ENCODE data around the gene UBE2E1.
"Not testable (repeated sequence)": the region's sequence is repeated elsewhere in the genome, so short reads cannot be mapped to it uniquely, and the experiment has no call there.

The UBE2E1 gene

DNA sequence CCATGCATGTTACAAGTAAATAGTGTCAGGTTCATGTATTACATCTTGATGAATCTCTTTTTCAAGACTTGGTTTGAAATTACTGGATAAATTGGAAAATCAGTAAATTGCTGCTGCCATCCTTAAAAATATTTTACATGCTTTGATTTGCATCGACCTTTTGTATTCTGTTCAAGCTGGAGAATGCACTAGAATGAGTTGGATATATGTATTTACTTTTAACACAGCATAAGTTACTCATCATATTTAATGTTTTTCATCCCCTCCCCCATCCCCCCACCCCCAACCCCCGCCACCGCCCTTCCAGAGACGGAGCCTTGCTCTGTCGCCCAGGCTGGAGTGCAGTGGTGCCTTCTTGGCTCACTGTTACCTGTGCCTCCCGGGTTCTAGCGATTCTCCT is 16.8 kb downstream of the UBE2E1 start:
- no peak for DNase-seq

DNA sequence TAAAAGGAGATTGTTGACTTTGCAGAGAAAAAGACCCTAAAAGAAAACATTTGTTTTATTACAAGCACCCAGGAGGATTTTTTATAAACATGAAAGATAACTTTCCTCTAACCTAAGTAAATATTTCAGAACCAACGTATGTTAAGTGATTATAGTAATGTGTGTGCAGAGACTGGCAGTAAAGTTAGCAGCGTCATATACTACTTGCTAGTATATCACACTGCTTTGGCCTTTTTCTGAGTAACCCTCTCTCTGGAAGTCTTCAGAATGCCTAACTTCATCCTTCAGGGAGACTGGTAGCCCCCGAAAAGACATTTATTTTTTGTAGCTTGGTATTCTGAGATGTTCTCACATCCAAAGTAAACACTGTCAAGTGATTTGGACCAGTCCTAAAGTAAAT is 17.9 kb downstream of the UBE2E1 start:
- DNase-seq, result no peak

DNA sequence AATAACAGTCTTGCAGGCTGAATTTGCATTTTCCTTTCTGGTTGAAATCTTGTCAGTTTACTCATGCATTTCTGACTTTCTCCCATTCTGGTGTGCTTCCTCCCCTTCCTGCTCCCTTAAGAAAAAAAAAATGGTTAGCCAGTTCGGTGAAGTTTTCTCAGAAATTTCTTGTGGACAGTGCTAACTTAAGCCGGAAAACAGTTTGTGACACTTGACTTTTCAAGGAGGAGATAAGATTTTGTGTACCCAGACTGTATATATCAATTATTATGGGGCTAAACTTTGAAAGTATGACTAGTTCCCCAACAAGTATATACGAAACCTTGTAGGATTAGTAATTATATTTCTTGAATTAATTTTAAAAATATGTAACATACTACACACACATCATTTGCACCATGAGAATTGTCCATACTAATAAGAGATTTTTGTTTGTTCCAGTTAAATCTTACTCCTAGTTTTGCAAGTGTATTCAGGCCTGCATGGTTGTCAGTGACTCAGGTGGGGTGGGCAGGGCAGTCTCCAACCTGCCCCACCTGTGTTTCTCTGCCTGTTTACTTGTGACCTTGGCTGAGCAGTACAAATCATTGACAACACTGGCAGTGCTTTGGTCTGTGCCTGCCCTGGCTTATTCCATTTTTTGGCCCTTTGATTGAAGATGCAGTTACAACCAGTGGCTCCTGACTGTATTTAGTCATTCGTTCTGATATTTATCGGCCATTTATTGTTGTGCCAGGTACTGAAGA is 19.1 kb downstream of the UBE2E1 start:
- no peak for DNase-seq

DNA sequence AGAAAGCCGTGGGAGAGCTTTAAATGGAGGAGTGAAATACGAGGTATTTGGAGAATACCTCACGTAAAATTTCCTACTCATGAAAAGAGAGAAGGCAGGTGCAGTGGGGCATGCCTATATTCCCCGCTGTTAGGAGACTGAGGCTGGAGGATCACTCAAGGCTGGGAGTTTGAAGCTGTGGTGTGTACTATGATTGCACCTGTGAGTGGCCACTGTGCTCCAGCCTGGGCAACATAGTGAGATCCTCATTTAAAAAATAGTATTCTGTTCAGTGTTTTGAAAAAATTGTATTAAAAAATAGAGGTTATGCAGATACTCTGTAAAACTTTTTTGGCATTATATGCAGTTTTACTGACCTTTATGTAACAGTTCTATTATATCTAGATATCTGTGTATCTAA is 20.0 kb downstream of the UBE2E1 start:
- no peak for DNase-seq

DNA sequence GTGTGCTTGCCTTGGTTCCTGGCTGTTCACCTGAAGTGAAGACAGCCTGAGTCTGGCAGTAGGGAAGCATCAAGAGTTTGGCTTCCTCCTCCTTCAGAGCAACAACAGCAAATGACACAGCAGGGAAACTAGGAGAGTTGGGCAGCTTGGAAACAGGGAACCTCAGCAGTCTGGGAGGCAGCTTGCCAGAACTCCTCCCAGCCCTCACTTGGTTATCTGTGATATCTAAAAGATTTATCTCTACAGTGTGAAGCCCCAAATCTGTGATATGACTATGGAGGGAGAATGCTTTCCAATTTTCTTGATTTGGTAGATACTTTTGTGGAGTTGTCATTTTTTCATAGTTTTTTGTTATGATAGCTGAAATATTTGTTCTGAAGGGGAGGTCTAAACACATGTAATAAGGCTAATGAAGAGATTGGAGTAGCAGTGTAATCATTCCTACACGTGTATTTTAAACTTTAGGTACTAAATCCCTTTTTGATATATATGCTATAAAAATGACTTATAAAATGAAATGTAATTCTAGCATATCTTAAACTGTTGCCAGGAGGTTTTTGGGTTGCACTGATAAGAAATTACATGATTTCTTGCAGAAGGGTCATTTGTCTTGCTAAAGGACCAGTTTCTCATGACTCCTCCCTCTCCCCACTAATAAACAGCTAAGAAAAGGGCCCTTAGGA is 20.8 kb downstream of the UBE2E1 start:
- DNase-seq, result no peak

DNA sequence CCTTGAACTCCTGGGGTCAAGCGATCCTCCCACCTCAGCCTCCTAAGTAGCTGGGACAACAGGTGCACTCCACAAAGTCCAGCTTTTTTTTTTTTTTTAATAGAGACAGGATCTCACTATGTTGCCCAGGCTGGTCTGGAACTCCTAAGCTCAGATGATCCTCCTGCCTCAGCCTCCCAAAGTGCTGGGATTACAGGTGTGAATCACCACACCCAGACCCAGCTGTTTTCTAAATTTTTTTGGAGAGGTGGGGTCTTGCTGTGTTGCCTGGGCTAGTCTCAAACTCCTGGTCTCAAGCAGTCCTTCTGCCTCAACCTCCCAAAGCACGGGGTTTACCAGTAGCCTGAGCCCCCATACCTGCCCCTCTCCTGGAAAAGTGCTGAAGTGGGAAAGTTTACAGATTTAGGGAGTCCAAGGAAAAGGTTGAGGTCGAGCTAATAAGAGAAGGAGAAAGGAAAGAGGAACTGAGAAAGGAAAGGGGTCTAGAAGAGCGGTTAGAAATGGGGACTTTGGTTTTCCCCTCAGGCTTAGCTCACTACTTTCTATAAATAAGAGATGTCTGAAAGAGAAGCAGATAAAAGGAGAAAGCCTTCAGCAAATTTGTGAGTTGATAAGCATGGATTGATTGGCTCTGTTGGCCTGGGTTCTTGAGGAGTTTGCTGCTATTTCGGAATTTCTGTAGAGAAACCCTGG is 23.6 kb downstream of the UBE2E1 start:
- DNase-seq, result no peak

DNA sequence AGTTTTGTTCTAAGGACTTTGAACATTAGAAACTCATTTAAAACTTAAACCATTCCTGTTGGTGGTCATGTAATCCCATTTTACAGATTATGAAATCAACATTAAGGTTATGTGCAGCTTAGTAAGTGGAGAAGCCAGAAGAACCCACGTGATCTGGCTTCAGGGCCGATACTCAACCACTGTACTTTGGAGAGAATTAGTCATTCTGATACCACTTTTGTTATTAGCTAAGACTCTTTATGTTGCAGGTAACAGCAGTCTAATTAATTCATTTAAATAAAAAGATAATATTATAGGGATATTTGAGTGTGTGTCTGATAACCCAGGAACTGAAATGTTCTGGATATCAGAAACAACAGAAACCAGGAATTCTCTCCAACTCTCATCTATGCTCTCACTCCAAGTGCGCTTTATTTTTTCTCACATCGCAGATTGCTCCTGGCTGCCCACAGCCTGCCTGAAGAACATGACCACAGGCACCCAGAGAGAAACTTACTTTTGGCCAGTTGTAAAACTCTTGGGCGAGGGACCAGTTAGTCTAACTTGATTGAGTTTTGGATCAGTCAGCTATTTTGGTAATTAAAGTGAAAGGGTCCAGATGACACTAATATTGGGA is 25.2 kb downstream of the UBE2E1 start:
- DNase-seq, result no peak

DNA sequence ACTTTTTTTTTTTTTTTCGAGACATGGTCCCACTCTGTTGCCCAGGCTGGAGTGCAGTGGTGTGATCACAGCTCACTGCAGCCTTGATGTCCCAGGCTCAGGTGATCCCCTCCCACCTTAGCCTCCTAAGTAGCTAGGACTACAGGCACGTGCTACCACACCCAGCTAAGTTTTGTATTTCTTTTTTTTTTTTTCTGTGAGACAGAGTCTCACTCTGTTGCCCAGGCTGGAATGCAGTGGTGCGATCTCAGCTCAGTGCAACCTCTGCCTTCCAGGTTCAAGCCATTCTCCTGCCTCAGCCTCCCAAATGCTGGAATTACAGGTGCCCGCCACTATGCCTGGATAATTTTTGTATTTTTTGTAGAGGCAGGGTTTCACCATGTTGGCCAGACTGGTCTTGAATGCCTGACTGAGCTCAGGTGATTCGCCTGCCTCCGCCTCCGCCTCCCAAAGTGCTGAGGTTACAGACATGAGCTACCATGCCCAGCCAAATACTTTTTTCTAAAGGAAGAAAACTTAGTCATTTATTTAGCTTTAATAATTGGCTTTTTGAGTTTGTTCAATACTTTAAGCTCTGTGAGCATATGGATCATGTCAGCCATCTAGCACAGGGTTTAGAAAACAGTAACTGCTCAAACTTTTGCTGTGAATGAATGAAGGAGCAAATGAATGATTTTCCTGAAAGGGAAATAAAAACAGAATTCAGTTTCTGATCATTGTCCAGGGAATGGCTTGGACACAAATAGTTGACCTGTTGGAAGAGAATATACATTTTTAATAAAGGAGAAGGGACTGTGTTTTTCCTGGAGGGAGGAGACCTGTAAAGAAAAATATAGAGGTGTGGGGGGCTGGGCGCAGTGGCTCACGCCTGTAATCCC is 26.0 kb downstream of the UBE2E1 start:
- no peak for DNase-seq

DNA sequence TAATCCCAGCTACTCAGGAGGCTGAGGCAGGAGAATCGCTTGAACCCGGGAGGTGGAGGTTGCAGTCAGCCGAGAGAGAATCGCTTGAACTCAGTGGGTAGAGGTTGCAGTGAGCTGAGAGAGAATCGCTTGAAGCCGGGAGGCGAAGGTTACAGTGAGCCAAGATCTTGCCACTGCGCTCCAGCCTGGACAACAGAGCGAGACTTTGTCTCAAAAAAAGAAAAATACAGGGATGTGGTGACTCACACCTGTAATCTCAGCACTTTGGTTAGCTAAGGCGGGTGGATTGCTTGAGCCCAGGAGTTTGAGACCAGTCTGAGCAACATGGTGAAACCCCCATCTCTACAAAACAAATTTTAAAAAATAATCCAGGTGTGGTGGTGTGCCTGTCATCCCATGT is 26.8 kb downstream of the UBE2E1 start:
- DNase-seq, result no peak

DNA sequence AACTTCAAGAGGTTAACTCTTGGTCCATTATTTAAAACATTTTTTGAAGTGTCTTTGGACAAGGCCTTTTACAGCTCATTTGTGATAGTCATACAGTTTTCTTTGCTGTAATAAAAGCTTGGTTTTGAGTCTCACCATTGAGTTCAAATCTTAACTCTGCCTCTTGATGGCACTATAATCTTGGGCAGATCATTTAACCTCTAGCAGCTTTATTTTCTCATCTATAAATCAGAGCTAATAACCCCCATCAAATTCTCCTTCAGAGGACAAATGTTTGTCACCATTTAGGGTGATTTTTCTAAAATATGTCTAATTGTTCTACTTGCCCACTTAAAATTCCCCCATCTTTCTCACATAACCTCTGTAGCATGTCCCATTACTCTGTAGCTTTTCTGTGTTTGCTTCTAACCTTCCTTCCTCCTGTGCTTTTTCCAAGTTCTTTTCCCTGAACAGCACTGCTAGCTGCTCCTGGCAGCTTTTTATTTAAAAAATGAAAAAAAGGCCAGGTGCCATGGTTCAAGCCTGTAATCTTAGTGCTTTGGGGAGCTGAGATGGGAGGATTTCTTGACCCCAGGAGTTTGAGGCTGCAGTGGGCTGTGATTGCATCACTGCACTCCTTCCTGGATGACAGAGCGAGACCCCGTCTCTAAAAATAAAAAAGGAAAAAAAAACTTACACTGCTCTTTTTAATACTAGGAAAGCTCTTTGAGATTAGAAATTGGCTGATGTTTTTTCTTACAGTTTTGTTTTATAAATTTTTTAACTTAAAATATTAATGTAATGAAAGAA is 28.5 kb downstream of the UBE2E1 start:
- DNase-seq, result no peak

DNA sequence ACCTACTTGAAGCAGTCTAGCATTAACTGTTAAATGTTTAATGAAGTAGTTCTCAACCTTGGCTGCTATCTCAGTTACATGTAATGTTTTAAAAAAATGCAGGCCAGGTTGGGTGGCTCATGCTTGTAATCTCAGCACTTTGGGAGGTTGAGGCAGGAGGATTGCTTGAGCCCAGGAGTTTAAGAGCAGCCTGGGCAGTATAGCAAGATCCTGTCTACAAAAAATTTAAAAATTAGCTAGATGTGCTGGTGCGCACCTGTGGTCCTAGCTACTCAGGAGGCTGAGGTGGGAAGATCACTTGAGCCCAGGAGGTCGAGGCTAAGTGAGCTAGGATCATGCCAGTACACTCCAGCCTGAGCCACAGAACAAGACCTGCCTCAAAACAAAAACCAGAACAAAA is 29.3 kb downstream of the UBE2E1 start:
- DNase-seq, result no peak

DNA sequence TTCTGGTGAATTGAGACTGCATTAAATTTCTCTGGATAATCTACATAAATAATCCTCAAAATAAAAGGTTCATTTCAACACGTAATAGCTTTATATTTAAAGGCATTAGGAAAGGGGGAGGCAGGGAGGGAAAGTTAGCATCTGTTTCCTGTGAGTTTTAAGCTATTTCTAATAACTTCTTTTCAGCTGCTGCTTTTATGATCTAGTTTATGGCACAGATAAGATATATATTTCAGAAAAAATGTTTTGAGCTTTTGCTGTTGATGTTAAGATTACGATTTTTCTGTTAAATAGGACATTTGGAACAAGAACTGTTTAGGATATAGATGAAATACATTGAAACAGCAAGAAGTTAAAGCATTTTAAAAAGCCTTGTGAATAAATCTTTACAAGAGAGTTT is 30.0 kb downstream of the UBE2E1 start:
- no peak for DNase-seq

DNA sequence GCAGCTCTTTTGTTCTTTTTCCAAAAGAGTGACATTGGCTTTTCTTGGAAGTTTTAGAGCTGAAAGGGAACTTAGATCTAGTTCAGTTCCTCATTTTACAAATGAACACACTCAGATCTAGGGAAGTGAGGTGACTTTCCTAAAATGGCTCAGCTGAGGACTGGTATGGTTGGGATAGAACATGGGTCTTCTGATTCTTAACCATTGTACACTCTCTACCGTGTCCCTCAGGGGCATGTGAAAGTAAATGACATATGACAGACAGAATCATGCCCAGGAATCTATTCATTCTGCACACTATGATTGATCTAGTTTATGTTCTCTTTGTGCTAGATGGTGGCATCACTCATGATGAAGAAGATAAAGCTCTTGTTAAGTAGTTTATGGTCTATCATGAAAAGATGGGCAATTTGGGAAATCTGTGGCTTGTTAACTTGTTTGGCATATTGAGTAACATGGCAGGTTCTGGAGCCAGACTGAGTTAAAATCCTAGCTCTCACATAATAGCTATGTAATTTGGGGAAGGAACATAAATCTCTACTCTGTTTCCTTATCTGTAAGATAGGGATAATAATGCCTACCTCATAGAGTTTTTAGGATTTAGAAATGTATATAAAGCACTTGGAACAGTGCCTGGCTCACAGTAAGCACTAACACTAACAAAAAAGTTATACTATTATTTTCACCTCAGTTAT is 30.9 kb downstream of the UBE2E1 start:
- DNase-seq, result no peak

DNA sequence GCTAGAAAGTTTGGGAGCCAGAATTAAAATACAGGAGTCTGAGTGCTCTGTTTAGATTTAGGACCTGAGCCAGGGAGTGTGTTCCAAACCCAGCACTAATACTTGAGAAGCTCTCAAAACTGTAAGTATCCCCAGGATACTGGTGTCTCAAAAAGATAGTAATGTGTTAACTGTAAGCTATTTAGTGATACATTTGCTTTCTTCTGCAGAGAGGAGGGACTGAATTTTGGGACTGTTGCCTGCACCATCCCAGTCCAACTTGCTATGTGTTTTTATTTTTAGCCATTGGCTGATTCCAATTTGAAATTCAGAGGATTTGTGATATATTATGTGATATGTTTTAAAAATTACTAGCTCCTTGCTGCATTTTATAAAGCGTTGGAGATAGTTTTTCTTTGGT is 31.5 kb downstream of the UBE2E1 start:
- no peak for DNase-seq

DNA sequence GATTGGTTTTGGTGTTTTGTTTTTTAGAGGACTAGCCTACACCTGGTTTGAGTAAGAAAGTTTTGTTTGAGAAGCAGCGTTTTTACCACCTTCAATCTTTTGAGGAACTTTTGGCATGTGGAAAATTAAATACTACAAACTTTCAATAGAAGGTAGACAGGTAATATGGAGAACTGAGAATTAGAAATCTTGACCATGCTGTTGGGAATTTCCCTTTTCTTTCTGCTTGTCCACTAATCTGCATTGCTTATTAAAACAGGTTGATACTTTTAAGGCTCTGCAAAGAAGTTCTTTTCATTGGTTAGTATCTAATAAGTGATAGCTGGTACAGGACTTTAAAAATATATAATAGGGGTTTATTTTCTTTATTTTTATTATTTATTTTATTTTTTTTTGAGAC is 31.9 kb downstream of the UBE2E1 start:
- DNase-seq, result no peak

DNA sequence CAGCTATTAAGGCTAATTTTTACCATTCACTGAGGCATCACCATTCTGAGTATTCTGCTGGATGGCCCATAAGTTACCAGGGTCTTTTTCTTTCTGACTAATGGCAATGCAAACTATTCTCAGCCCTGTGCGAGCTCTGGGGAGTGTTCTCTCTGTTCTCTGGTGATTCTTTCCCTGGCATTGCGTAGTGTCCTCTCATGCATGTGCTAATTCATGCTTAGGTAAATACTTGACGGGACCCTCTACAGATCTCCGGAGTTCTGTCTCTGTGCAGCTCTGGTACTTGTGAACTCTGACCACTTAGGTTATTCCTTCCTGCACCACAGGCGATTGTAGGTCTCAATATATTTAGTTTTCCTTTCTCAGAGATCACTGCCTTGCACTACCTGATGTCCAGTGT is 34.8 kb downstream of the UBE2E1 start:
- no peak for DNase-seq

DNA sequence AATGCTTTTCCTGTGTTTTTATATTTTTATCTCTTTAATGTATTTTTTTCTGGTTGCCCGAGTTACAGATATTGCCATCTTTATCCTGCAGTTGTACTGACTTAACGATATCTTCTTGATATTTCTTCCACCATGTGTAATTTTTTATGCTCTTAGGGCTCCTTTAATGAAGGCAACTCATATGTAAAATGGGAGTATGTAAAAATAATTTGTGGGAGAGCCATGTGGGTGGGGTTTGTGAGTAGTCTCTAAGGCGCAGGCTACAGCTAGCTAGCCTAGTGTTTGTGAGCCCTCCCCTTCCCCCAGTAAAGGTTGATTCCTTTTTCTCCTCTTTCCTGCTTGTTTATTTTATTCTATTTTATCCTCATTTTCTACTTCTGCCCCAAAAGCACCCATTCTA is 38.1 kb downstream of the UBE2E1 start:
- no peak for DNase-seq

DNA sequence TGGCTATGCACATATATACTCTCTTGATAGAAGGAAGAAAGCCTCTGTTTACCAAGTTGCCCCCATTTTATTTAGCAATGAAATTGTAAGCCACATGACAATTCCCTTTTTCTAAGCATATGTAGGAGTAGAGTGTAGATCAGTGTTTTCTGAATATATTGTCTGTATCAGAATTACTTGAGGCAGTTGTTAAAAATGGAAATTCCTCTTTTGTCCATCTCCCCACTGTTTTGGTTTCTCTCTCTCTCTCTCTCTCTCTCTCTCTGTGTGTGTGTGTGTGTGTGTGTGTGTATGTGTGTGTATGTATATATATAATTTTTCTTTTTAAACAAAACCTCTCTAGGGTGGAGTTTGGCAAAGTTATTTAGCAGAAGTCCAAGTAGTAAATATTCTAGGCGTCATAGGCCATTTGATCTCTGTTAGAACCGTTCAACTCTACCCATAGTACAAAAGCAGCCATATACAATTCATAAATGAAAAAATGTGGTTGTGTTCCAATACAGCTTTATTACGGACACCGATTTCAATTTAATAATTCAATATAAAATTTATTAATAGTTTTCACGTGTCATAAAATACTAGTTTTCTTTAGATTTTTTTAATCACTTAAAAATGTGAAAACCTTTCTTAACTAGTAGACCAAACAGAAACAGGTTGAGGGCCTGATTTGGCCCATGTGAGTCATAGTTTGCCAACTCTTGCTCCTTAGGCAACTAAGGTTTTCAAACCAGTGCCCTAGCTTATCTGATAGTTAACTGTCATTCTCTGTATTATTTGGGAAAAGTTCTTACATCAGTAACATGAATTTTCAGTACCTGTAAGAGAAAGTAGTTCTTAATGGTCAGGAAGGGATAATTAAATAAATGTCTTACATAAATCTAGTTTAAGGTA is 39.8 kb downstream of the UBE2E1 start:
- no peak for DNase-seq

DNA sequence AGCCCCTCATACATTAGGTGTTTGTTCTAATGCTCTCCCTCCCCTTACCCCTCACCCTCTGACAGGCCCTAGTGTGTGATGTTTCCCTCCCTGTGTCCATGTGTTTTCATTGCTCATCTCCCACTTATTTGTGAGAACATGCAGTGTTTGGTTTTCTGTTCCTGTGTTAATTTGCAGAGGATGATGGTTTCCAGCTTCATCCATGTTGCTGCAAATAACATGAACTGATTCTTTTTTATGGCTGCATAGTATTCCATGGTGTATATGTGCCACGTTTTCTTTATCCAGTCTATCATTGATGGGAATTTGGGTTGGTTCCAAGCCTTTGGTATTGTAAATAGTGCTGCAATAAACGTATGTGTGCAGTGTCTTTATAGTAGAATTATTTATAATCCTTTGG is 43.7 kb downstream of the UBE2E1 start:
- DNase-seq, result not testable (repeated sequence)

DNA sequence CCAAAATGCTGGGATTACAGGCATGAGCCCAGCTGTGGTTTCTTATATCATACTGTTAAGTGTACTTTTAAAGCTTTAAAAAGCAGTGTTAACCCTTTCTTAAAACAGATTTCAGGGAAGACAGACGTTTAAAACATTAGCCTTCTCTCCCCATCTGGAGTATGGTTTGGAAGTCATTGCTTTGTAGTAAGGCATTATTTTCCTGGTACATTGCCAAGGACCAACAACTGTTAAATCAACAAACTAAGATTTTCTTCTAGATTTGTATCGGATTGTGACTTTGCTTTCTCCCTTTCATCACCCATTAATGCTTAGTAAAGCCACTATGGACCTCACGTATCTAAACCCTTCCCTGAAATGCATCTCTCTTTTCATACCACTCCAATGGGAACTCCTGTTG is 50.5 kb downstream of the UBE2E1 start:
- DNase-seq, result no peak
